ENCODE data around the gene CCL4. TPM values are rescaled to one million over a fixed set of nuclear protein-coding genes. Genes with fewer than 3 reads are reported as not detected.
"Not testable (repeated sequence)": the region's sequence is repeated elsewhere in the genome, so short reads cannot be mapped to it uniquely, and the experiment has no call there.

CCL4 gene
- total RNA-seq, 1 experiment from 2014 or later, result 1.2 TPM

DNA sequence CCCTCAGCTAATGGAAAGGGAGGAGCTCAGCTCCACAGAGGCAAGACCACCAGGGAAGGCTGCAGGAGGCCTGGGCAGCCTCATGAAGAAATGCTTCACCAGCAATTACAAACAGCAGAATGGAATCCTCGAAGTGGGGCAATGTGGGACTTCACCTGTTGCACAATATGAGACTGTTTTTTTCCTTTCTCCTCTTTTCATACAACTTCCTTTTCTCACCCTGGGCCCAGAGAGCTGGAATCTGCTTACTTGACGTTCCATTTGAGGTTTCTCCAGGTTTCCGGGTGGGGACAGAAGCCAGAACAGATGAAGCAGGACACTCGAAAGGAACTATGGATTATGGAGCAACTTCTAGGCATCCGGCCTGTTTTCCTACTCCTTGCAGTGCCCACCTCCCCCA is 4.6 kb downstream of the CCL4 start:
- RAD21 ChIA-PET (ENCODE audit: low non-redundant PET in 1 of 2, low total read pairs in 2 of 2, uncharacterized antibody in 2 of 2, unreplicated experiment in 2 of 2); POLR2A ChIA-PET; H3K4me2 ChIP-seq (ENCODE audit: low read length); BruUV-seq (replicated peaks); H3K4me3 ChIP-seq (replicated peaks in 1 of 2; ENCODE audit: low read depth in 1 of 2, low read length in 2 of 2); H3K9me2 ChIP-seq (ENCODE audit: insufficient read depth); H3K27ac ChIP-seq (ENCODE audit: low read depth, low read length); H3K36me3 ChIP-seq (ENCODE audit: control insufficient read depth in 1 of 2, insufficient read depth in 2 of 2, low read length in 2 of 2); H2AFZ ChIP-seq (ENCODE audit: low read depth, low read length, poor library complexity, severe bottlenecking); H3K79me2 ChIP-seq (ENCODE audit: insufficient read depth, low read length); H3K9me3 ChIP-seq (ENCODE audit: control insufficient read depth in 1 of 2, insufficient read depth in 1 of 2, low read depth in 1 of 2, low read length in 2 of 2); intact Hi-C loops (cut with micrococcal nuclease); CTCF ChIA-PET; ATAC-seq; DNase-seq (ENCODE audit: low read depth, low spot score); H4K20me1 ChIP-seq (ENCODE audit: insufficient read depth); H3K4me1 ChIP-seq (ENCODE audit: control insufficient read depth in 1 of 2, insufficient read depth in 2 of 2, low read length in 2 of 2); H3K9ac ChIP-seq (ENCODE audit: low read length); H3K27me3 ChIP-seq (ENCODE audit: insufficient read depth, low read length): not testable (repeated sequence)

DNA sequence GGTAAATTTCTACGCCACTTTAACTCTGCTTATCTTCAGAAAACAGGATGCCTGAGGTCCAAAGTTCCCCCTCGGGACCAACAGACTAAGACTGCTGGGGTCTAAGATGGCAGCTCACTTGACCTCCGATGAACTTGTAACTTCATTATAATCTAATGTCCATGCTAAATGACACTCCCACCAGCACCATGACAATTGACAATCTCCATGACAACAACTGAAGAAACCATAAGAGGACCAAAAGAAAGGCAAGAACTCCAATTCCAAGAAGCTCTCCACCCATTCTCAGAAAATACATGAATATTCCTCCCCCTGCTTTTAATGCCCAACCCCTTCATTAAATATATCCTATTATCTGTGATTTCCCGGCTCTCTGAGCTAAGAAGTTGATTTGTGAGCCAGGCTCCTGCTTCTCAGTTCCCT is 7.5 kb downstream of the CCL4 start:
- Histone ChIP-seq H3K4me2 (ENCODE audit: low read length) (no peak overlapping the region), H3K27ac (ENCODE audit: low read depth, low read length) (no peak overlapping the region), H2AFZ (ENCODE audit: low read depth, low read length, poor library complexity, severe bottlenecking) (no peak overlapping the region), H3K79me2 (ENCODE audit: insufficient read depth, low read length) (no peaks in the 10 kb centered on the region), H3K9me3 (ENCODE audit: control insufficient read depth in 1 of 2, insufficient read depth in 1 of 2, low read depth in 1 of 2, low read length in 2 of 2) (peaks cover 0 to 6% of the 10 kb centered on the region in 2 experiments; a peak in 1 of 4 replicates), H3K4me1 (ENCODE audit: control insufficient read depth in 1 of 2, insufficient read depth in 2 of 2, low read length in 2 of 2) (no peaks in the 10 kb centered on the region), H3K27me3 (ENCODE audit: insufficient read depth, low read length) (no peaks in the 10 kb centered on the region), H4K20me1 (ENCODE audit: insufficient read depth) (no peaks in the 10 kb centered on the region), H3K4me3 (replicated peaks in 1 of 2; ENCODE audit: low read depth in 1 of 2, low read length in 2 of 2) (no peak overlapping the region), H3K9ac (ENCODE audit: low read length) (no peak overlapping the region), H3K36me3 (ENCODE audit: control insufficient read depth in 1 of 2, insufficient read depth in 2 of 2, low read length in 2 of 2) (no peaks in the 10 kb centered on the region), H3K9me2 (ENCODE audit: insufficient read depth) (no peaks in the 10 kb centered on the region)
- no peak for DNase-seq (ENCODE audit: low read depth, low spot score)
- POLR2A ChIA-PET, result interaction anchor here (1.7 kb wide), 1 partner anchor 75 kb away, joined by 6 read pairs; no protein-coding TSS in a partner anchor
- intact Hi-C loops (cut with micrococcal nuclease), result no loop called here
- no peak for TF ChIP-seq CBX3 (IDR thresholded peaks at IDR 0.05; ENCODE audit: low read depth)
- no peak for TF ChIP-seq FOSL1 (IDR thresholded peaks at IDR 0.05; ENCODE audit: low read depth)
- TF ChIP-seq TCF7L2 (IDR thresholded peaks at IDR 0.05; ENCODE audit: borderline replicate concordance, extremely low read depth, insufficient read depth, insufficient read length), result no peak
- RAD21 ChIA-PET (ENCODE audit: low non-redundant PET in 1 of 2, low total read pairs in 2 of 2, uncharacterized antibody in 2 of 2, unreplicated experiment in 2 of 2), result no interaction called here
- CTCF ChIA-PET, result interaction anchor here (1.2 to 3.2 kb wide), 3 partner anchors 38 to 76 kb away, joined by 5 to 13 read pairs (median 5); no protein-coding TSS in a partner anchor
- BruUV-seq (replicated peaks), result no TSS peak
- no peak for ATAC-seq
